Prostate gland (tissue), 2 donors: ENCODE data around the gene TCF7. TPM values are rescaled to one million over a fixed set of nuclear protein-coding genes. Genes with fewer than 3 reads are reported as not detected.

Experiments
- DNase-seq: peaks from one replicate; pipeline ENCODE4 v3.0.0-alpha.2; 2019; ENCODE audit warnings: low spot score
- H3K27ac ChIP-seq, 2 donors: fragments of 200-600 bp; sonication (generic); 2 replicates each; pipeline ENCODE4 v1.5.1; 2017 to 2019
- H3K27me3 ChIP-seq: fragments of 200-600 bp; sonication (generic); replicated peaks from 2 replicates; pipeline ENCODE4 v1.5.1; 2019; ENCODE audit not compliant: insufficient read depth
- H3K36me3 ChIP-seq, 2 donors: fragments of 200-600 bp; sonication (generic); 1 replicate in 1 of 2; 2 replicates in 1 of 2; pipeline versions ENCODE4 v1.5.1 to v1.8.1; 2017 to 2019
- H3K4me1 ChIP-seq: fragments of 200-600 bp; sonication (generic); replicated peaks from 2 replicates; pipeline ENCODE4 v1.5.1; 2019
- H3K4me3 ChIP-seq, 2 donors: fragments of 200-600 bp; sonication (generic); 2 replicates each; pipeline ENCODE4 v1.5.1; 2017 to 2019
- H3K9me3 ChIP-seq: fragments of 200-600 bp; sonication (generic); 2 replicates; pipeline ENCODE4 v1.5.1; 2017
- POLR2A ChIP-seq: fragments of 450-650 bp; IDR thresholded peaks from one replicate; pipeline ENCODE4 v1.6.1; 2016; ENCODE audit warnings: antibody characterized with exemption, mild to moderate bottlenecking
- POLR2AphosphoS5 ChIP-seq: sonication (generic); formaldehyde crosslinking; IDR thresholded peaks from one replicate; pipeline ENCODE4 v1.6.1; 2017; ENCODE audit warnings: antibody characterized with exemption
- WGBS: methylation state at CpG from one replicate; pipeline ENCODE4 v1.1.5; 2018; 5-methylcytosine and 5-hydroxymethylcytosine counted together
- intact Hi-C: fragments of 100-400 bp; cut with DNase I; formaldehyde crosslinking; loops from one replicate; pipeline ENCODE4 v1.14.2; 2022
- total RNA-seq, 2 donors: library from RNA; depleted of rRNA; stranded (reverse); fragments of >200 nt; gene quantifications; one replicate each; pipeline ENCODE4 v1.1.0, GENCODE V29; 2016
- TF ChIP-seq, protein P1 (sequence below), 4 experiments: fragments of 200-600 bp in 2 of 4; fragments of 450-650 bp in 2 of 4; sonication (generic) in 2 of 4; IDR thresholded peaks; 1 replicate in 3 of 4; 2 replicates in 1 of 4; pipeline ENCODE4 v1.5.1; 2016 to 2019; ENCODE audit warnings: antibody characterized with exemption in 4 of 4, mild to moderate bottlenecking in 2 of 4, moderate library complexity in 2 of 4

Gene TCF7
- total RNA-seq, 2 donors from 2014 or later, result 8.1 to 9.8 TPM

DNA sequence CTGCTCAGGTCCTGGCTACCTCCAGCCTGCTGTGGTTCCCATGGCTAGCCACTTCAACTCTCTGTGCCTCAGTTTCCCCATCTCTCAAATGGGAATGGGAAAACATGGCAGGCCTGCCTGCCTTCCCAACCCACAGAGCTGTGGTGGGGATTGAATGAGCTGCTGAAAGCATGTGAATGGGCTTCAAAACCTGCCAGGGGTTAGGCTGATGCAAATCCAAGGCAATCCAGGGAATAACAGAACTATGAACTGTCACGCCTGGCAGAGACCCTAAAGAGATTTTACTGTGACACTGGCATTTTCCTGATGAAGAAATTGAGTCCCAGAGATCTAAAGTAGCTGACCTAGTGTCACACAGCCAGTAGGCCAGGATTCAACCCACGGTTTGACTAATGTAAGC lies 29.9 kb upstream of the TCF7 start:
- Histone ChIP-seq H3K4me3 (no peak overlapping the region), H3K4me1 (no peaks in the 10 kb centered on the region), H3K27ac (no peak overlapping the region), H3K9me3 (no peaks in the 10 kb centered on the region), H3K27me3 (no peaks in the 10 kb centered on the region), H3K36me3 (no peaks in the 10 kb centered on the region)
- no peak for TF ChIP-seq POLR2A
- TF ChIP-seq POLR2AphosphoS5, result no peak
- TF ChIP-seq, protein P1, sequence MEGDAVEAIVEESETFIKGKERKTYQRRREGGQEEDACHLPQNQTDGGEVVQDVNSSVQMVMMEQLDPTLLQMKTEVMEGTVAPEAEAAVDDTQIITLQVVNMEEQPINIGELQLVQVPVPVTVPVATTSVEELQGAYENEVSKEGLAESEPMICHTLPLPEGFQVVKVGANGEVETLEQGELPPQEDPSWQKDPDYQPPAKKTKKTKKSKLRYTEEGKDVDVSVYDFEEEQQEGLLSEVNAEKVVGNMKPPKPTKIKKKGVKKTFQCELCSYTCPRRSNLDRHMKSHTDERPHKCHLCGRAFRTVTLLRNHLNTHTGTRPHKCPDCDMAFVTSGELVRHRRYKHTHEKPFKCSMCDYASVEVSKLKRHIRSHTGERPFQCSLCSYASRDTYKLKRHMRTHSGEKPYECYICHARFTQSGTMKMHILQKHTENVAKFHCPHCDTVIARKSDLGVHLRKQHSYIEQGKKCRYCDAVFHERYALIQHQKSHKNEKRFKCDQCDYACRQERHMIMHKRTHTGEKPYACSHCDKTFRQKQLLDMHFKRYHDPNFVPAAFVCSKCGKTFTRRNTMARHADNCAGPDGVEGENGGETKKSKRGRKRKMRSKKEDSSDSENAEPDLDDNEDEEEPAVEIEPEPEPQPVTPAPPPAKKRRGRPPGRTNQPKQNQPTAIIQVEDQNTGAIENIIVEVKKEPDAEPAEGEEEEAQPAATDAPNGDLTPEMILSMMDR (IDR thresholded peaks at IDR 0.05), result no peak
- intact Hi-C loops, result no loop called here
- no peak for DNase-seq
- WGBS, result 50% methylated on average over 2 of the region's 2 CpGs

GRCh38 chr5:134085411-134085810 lies 29.1 kb upstream of the TCF7 start:
- 92% methylated on average over 5 of the region's 6 CpGs for WGBS
- no peak for DNase-seq
- intact Hi-C loops, result no loop called here

DNA sequence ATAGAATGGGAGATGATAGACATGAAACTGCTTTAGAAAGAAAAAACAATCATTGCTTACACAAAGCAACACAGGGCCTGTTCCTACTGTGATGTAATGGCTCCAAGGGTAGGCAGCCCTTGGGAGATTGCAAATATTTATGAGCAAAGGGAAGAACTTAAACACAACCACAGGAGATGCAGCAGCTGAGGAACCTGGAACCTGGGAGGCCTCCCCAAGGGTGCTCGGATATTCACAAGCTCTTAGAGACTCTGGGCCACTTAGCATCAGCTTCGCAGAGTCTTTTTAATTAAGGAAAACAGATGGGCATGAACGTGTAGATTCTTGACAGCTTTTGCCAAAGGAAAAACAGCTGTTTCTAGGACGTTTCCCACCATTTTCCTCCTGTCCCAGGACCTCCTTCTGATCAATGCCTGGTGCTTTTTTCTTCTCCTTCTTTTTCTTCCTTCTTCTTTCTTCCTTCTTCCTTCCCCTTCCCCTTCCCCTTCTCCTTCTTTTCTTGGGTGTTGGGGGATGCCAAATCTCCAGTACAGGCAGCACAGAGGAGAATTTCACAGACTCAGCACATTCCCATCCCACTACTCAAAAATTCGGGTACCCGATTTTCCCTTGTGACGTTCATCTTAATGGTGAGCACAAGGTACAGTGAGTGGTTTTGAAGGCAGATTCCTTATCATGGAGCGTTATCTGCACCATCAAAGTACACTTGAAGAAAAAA lies 28.1 kb upstream of the TCF7 start:
- H3K9me3 ChIP-seq, result no peaks in the 10 kb centered on the region
- no peak overlapping the region for H3K27ac ChIP-seq
- no peak for DNase-seq
- no peak overlapping the region for H3K4me3 ChIP-seq
- no peaks in the 10 kb centered on the region for H3K27me3 ChIP-seq
- TF ChIP-seq POLR2AphosphoS5 (no peak), POLR2A (no peak)
- TF ChIP-seq, protein P1 (IDR thresholded peaks at IDR 0.05), result no peak
- intact Hi-C loops, result no loop called here
- H3K36me3 ChIP-seq, result no peaks in the 10 kb centered on the region
- WGBS, result 81% methylated on average over 8 of the region's 8 CpGs
- H3K4me1 ChIP-seq, result no peaks in the 10 kb centered on the region

More at GRCh38 chr5:134085411-134085810, 29.1 kb upstream of the TCF7 start:
- Histone ChIP-seq H3K9me3 (no peaks in the 10 kb centered on the region), H3K4me3 (no peak overlapping the region), H3K27ac (no peak overlapping the region), H3K4me1 (no peaks in the 10 kb centered on the region), H3K36me3 (no peaks in the 10 kb centered on the region), H3K27me3 (no peaks in the 10 kb centered on the region)
- no peak for TF ChIP-seq POLR2AphosphoS5
- TF ChIP-seq, protein P1 (IDR thresholded peaks at IDR 0.05), result no peak
- TF ChIP-seq POLR2A, result no peak

DNA sequence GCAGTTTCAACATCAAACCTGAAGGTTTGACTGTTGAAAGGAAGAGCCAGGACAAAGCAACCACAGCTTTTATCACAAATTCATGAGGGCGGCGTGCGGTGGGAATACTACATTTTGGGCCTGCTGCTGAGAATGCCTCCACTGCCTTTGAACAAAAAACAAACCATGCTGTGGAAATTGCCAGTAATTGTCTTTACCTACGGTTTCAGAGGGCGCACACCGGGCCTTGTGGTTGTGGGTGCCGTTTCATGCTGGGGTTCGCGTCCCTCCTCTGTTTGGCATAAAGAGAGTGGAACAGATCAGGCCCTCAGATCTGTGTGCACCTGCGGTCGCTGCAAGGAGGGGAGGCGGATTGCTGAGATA lies 27.6 kb upstream of the TCF7 start:
- 88% methylated on average over 12 of the region's 12 CpGs for WGBS
- no peaks in the 10 kb centered on the region for H3K4me1 ChIP-seq
- H3K9me3 ChIP-seq, result no peaks in the 10 kb centered on the region
- intact Hi-C loops, result no loop called here
- no peak for TF ChIP-seq POLR2A
- no peak overlapping the region for H3K4me3 ChIP-seq
- H3K27me3 ChIP-seq, result no peaks in the 10 kb centered on the region
- H3K36me3 ChIP-seq, result no peaks in the 10 kb centered on the region
- DNase-seq, result no peak
- no peak overlapping the region for H3K27ac ChIP-seq

DNA sequence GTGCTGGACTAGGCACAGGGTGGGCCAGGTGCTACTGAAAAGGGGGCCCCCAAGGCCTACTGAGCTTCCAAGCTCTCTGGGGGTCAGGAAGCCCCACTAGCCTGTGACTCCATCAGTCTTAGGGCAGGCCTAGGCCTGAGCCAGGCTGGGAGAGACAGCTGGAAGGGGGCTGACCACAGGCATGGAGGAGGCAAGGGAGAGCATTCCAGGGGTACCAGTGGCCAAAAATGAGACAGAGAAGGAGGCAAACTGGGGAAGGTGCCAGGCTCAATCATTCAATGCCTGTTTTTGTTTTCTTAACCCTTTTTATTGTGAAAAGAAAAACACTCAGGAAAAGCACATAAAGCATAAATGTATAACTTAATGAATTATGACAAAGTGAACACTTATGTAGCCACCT lies 26.2 kb upstream of the TCF7 start:
- Histone ChIP-seq H3K4me1 (no peaks in the 10 kb centered on the region), H3K36me3 (no peaks in the 10 kb centered on the region), H3K9me3 (no peaks in the 10 kb centered on the region), H3K27me3 (no peaks in the 10 kb centered on the region), H3K27ac (no peak overlapping the region), H3K4me3 (no peak overlapping the region)
- intact Hi-C loops, result no loop called here
- no peak for DNase-seq
- TF ChIP-seq, protein P1 (IDR thresholded peaks at IDR 0.05), result no peak
- TF ChIP-seq POLR2AphosphoS5, result no peak
- TF ChIP-seq POLR2A, result no peak
